Measurements from ENCODE around the gene KLHL26.

GRCh38 chr19:18712981-18713380 is 76.2 kb downstream of the KLHL26 start:
- TF ChIP-seq, protein P1, sequence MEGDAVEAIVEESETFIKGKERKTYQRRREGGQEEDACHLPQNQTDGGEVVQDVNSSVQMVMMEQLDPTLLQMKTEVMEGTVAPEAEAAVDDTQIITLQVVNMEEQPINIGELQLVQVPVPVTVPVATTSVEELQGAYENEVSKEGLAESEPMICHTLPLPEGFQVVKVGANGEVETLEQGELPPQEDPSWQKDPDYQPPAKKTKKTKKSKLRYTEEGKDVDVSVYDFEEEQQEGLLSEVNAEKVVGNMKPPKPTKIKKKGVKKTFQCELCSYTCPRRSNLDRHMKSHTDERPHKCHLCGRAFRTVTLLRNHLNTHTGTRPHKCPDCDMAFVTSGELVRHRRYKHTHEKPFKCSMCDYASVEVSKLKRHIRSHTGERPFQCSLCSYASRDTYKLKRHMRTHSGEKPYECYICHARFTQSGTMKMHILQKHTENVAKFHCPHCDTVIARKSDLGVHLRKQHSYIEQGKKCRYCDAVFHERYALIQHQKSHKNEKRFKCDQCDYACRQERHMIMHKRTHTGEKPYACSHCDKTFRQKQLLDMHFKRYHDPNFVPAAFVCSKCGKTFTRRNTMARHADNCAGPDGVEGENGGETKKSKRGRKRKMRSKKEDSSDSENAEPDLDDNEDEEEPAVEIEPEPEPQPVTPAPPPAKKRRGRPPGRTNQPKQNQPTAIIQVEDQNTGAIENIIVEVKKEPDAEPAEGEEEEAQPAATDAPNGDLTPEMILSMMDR (IDR thresholded peaks at IDR 0.05; ENCODE audit: borderline replicate concordance, extremely low read depth, low read length, poor library complexity, severe bottlenecking): no peak
- no peak for TF ChIP-seq EZH2 (IDR thresholded peaks at IDR 0.05; ENCODE audit: borderline replicate concordance, low read depth, low read length, severe bottlenecking)

Data from DND-41 (cell line).